RWPE2 (cell line): Measurements from ENCODE around the gene STX16.

Source experiments
- ATAC-seq: fragments of 200-7000 bp; cut with Tn5 transposase; 3 replicates; pipeline ENCODE4 v1.9.1; 2021; ENCODE audit warnings: low read depth
- DNase-seq: peaks from one replicate; pipeline ENCODE4 v3.0.0-alpha.2; 2020; ENCODE audit warnings: low spot score
- H3K27ac ChIP-seq: fragments of 450-650 bp; 2 replicates; pipeline ENCODE4 v1.5.1; 2017; ENCODE audit warnings: mild to moderate bottlenecking; ENCODE audit not compliant: poor library complexity, severe bottlenecking
- H3K27me3 ChIP-seq: fragments of 250-450 bp; sonication (Bioruptor Pico); 2 replicates; pipeline ENCODE4 v1.5.1; 2021; ENCODE audit warnings: mild to moderate bottlenecking, moderate library complexity; ENCODE audit not compliant: insufficient read depth, poor library complexity, severe bottlenecking
- H3K36me3 ChIP-seq: fragments of 250-450 bp; sonication (Bioruptor Pico); 2 replicates; pipeline ENCODE4 v1.5.1; 2020; ENCODE audit warnings: low read depth, mild to moderate bottlenecking, moderate library complexity
- H3K4me1 ChIP-seq: fragments of 250-450 bp; sonication (Bioruptor Pico); 2 replicates; pipeline ENCODE4 v1.5.1; 2021; ENCODE audit warnings: mild to moderate bottlenecking, moderate library complexity; ENCODE audit not compliant: insufficient read depth, poor library complexity, severe bottlenecking
- H3K4me3 ChIP-seq: fragments of 250-450 bp; sonication (Bioruptor Pico); 2 replicates; pipeline ENCODE4 v1.5.1; 2021; ENCODE audit warnings: mild to moderate bottlenecking, moderate library complexity; ENCODE audit not compliant: severe bottlenecking
- H3K9me3 ChIP-seq: fragments of 250-450 bp; sonication (Bioruptor Pico); 2 replicates; pipeline ENCODE4 v1.5.1; 2021; ENCODE audit warnings: mild to moderate bottlenecking, moderate library complexity; ENCODE audit not compliant: severe bottlenecking
- TF ChIP-seq, protein P1 (sequence below): fragments of 450-650 bp; IDR thresholded peaks from one replicate; pipeline ENCODE4 v1.5.1; 2017; ENCODE audit warnings: mild to moderate bottlenecking, moderate library complexity; ENCODE audit not compliant: poor library complexity, severe bottlenecking

STX16 gene

GRCh38 chr20:58652606-58653294 is 1.7 kb downstream of the STX16 start:
- H3K9me3 ChIP-seq: no peaks in the 10 kb centered on the region
- DNase-seq: peak; percentile 25
- peaks cover 48% of the 10 kb centered on the region for H3K4me1 ChIP-seq
- H3K27me3 ChIP-seq: no peaks in the 10 kb centered on the region
- TF ChIP-seq, protein P1, sequence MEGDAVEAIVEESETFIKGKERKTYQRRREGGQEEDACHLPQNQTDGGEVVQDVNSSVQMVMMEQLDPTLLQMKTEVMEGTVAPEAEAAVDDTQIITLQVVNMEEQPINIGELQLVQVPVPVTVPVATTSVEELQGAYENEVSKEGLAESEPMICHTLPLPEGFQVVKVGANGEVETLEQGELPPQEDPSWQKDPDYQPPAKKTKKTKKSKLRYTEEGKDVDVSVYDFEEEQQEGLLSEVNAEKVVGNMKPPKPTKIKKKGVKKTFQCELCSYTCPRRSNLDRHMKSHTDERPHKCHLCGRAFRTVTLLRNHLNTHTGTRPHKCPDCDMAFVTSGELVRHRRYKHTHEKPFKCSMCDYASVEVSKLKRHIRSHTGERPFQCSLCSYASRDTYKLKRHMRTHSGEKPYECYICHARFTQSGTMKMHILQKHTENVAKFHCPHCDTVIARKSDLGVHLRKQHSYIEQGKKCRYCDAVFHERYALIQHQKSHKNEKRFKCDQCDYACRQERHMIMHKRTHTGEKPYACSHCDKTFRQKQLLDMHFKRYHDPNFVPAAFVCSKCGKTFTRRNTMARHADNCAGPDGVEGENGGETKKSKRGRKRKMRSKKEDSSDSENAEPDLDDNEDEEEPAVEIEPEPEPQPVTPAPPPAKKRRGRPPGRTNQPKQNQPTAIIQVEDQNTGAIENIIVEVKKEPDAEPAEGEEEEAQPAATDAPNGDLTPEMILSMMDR: no peak
- H3K36me3 ChIP-seq: peaks cover 48% of the 10 kb centered on the region
- H3K4me3 ChIP-seq: peak overlapping the region; percentile 68
- peak; percentile 20; the same call in 2 of the 3 replicates for ATAC-seq
- H3K27ac ChIP-seq: peak overlapping the region; percentile 79

DNA sequence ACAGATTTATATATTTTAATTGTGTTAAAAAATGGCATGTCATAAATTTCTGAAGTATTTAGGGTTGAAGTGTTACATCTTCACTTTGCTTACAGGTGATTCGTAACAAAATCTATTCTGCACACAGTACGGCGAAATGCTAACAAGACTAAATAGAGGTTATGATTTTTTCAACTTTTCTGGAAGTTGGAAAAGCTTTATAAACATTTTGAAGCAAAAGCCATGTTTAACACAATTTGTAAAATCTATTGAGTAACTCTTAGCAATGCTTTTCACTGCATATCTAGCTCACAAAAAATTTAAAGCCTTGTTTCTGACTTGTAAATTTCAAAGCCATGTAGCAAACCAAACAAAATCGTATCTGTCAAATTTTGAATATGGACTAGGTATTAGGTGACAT is 3.3 kb downstream of the STX16 start:
- Histone ChIP-seq H3K4me1 (peaks cover 64% of the 10 kb centered on the region), H3K36me3 (peaks cover 63% of the 10 kb centered on the region), H3K27me3 (no peaks in the 10 kb centered on the region), H3K4me3 (no peak overlapping the region), H3K27ac (no peak overlapping the region), H3K9me3 (no peaks in the 10 kb centered on the region)
- DNase-seq: no peak
- no peak for ATAC-seq
- TF ChIP-seq, protein P1: no peak

DNA sequence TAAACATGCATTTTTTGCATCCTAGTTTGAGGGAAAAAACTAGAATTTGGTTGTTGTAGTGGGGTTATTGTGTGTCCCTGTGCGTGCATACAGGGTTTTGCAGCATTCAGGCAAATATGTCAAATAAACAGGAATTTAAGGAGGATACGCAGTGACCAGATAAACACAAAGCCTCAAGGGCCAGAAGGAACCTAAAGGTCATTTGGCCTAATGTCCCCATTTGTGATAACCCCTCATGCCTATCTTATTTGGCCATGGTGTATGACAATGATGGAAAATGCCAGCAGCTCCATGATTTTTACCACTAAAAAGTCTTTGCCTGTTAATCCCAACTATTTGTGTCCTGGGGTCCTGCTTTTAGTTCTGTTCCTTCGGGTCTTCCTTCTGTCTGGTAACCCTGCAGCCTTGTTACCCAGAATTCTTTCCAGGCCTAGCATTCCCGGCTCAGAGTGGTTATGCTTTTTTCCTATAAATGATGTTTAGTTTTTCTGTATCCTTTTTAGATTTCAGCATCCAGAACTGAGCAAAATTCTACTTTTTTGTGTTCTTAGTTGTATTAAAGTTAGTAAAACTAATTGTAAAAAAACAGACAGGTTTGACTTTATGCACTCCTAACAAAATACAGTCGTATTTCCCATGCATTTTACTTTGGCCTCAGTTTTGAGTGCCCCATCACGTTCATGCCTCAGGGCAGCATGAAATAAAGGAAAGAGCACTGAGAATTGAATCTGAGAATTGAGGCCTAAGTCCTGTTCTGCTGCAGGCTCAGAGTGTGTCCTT is 4.4 kb downstream of the STX16 start:
- Histone ChIP-seq H3K4me3 (no peak overlapping the region), H3K36me3 (peaks cover 74% of the 10 kb centered on the region), H3K27me3 (no peaks in the 10 kb centered on the region), H3K4me1 (peaks cover 72% of the 10 kb centered on the region), H3K9me3 (no peaks in the 10 kb centered on the region), H3K27ac (peak overlapping the region; percentile 1)
- DNase-seq (peak; percentile 6), ATAC-seq (no peak)
- TF ChIP-seq, protein P1: no peak

DNA sequence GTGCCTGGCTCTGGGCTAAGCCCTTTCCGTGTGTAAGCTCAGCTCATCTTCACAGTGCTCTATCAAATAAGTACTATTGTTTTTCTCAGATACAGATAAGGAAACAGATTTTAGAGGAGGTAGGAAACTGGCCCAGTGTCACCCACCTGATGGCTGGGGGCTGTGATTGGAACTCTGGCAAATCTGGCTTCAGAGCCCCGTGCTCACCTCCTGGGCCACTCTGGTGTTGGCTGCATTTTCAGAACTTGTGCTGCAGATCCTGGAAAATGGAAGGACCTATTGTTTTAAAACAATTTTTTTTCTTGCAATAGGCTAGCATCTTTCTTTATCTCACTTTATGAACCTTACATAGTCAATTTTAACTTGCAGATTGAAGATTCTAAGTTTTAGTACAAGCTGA is 5.7 kb downstream of the STX16 start:
- Histone ChIP-seq H3K27me3 (no peaks in the 10 kb centered on the region), H3K4me3 (no peak overlapping the region), H3K27ac (peak overlapping the region; percentile 1), H3K9me3 (no peaks in the 10 kb centered on the region), H3K4me1 (peaks cover 72% of the 10 kb centered on the region), H3K36me3 (peaks cover 85% of the 10 kb centered on the region)
- TF ChIP-seq, protein P1: no peak
- ATAC-seq (no peak), DNase-seq (peak; percentile 30)
